Measurements from ENCODE around the gene RIPPLY1. TPM values are rescaled to one million over a fixed set of nuclear protein-coding genes. Genes with fewer than 3 reads are reported as not detected.

The RIPPLY1 gene
- total and polyA plus RNA-seq, 8 donors: not detected

- 32 to 70% (median 59%) methylated on average over 2 of the region's 2 CpGs for WGBS, 5 donors
- intact Hi-C loops (cut with DNase I; ENCODE audit: low total_unique reads): no loop called here
- no peak for DNase-seq
- H3K36me3 ChIP-seq: no peaks in the 10 kb centered on the region
- H3K4me3 ChIP-seq: no peak within 1 kb of the TSS
- H3K27ac ChIP-seq: no peak within 1 kb of the TSS
- H3K27me3 ChIP-seq: peaks cover 0 to 14% (median 0%) of the 10 kb centered on the region in 3 donors
- no peaks in the 10 kb centered on the region for H3K4me1 ChIP-seq
- no peaks in the 10 kb centered on the region for H3K9me3 ChIP-seq
- TF ChIP-seq CTCF (IDR thresholded peaks at IDR 0.05) (no peak), EP300 (IDR thresholded peaks at IDR 0.05) (no peak), POLR2AphosphoS5 (IDR thresholded peaks at IDR 0.05) (no peak), POLR2A (IDR thresholded peaks at IDR 0.05) (no peak)
Observed at GRCh38 chrX:106919932-106920452, 16.9 kb upstream of the RIPPLY1 start, which contains the start of gene CLDN2. Gene CLDN2, plus strand, starts transcription at chrX:106920402. Its CDS starts 7,827 bp downstream, at chrX:106928229.

DNA sequence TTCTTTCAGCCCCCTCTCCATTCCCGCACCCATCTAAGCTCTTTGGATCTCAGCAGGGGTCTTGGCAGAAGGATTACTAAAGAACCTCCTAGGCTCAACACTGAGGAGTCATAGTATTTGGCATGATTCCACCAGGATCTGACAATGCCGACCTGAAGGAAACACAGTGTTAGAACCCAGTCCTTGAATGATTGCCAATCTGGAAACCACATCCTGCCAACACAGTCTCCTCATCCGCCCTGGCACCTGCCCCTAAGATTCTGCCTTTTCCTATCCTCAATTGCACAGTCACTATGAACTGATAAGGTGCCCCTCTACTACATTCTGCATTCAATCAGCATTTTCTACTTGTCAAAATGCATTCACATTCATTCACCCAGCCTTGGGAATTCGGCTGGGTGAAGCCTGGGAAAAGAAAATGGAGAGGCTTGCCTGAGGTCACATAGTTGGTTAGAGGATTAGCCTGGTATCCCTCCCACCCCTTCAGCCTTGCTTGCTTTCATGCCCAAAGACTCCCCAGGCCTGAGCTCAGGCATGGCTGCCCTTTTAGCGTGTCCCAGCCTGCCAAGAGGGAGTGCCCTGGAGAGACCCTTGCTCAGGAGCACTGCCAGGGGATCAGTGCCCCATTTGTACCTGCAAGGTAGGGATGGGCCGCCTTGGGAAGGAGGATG, 14.8 kb upstream of the RIPPLY1 start:
- H3K4me3 ChIP-seq: no peak overlapping the region

DNA sequence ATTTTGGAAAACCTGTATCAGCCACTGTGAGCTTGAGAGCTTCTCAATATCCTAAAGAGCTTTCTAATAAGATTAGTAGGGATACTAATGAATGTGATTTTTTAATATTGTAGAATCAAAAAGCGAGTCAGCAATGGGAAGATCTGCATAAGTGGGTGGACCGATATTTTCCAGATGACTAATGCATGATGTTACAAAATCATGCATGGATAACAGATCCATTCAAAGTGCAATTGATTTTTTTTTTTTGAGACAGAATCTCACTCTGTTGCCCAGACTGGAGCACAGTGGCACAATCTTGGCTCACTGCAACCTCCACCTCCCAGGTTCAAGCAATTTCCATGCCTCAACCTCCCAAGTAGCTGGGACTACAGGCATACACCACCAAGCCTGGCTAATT, 9.7 kb upstream of the RIPPLY1 start:
- no peak for TF ChIP-seq POLR2AphosphoS5 (IDR thresholded peaks at IDR 0.05)
- no peak for TF ChIP-seq CTCF (IDR thresholded peaks at IDR 0.05)
- no peak for TF ChIP-seq POLR2A (IDR thresholded peaks at IDR 0.05)
- TF ChIP-seq EP300 (IDR thresholded peaks at IDR 0.05): no peak

More for the DNA sequence above, 14.8 kb upstream of the RIPPLY1 start:
- Histone ChIP-seq H3K4me1 (no peaks in the 10 kb centered on the region), H3K27ac (no peak overlapping the region), H3K36me3 (no peaks in the 10 kb centered on the region), H3K9me3 (no peaks in the 10 kb centered on the region), H3K27me3 (peaks cover 0 to 17% (median 0%) of the 10 kb centered on the region in 3 donors)
- DNase-seq: no peak
- intact Hi-C loops (cut with DNase I; ENCODE audit: low total_unique reads): no loop called here
- TF ChIP-seq POLR2AphosphoS5 (IDR thresholded peaks at IDR 0.05): no peak
- TF ChIP-seq CTCF (IDR thresholded peaks at IDR 0.05): no peak
- no peak for TF ChIP-seq EP300 (IDR thresholded peaks at IDR 0.05)
- no peak for TF ChIP-seq POLR2A (IDR thresholded peaks at IDR 0.05)
- 36 to 58% (median 45%) methylated on average over 6 of the region's 6 CpGs for WGBS, 5 donors

DNA sequence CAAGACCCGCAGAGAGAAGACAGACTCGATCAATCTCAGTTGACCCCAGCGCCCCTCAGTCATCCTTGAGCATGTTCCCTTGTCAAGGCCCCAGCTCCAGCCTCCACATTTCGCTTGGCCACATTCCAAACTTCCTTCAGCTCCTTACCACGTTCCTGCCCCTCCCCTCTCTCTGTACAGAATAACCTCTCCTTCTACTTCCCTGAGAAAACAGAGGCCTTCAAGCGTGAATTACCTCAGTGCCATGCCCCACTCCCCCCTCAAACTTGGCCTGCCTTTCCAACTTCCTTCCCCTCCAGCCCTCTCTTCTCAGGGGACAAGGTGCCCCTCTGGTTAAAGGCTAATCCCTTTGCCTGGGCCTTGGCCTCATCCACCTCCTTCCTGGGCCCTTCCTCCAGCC, 3.2 kb upstream of the RIPPLY1 start:
- intact Hi-C loops (cut with DNase I; ENCODE audit: low total_unique reads): no loop called here
- Histone ChIP-seq H3K27me3 (peaks cover 0 to 7% (median 0%) of the 10 kb centered on the region in 3 donors), H3K4me3 (no peak overlapping the region), H3K4me1 (no peaks in the 10 kb centered on the region), H3K27ac (no peak overlapping the region), H3K9me3 (no peaks in the 10 kb centered on the region), H3K36me3 (no peaks in the 10 kb centered on the region)
- DNase-seq: peak in 1 of 2 donors; percentile 79
- 40 to 51% (median 47%) methylated on average over 6 of the region's 6 CpGs for WGBS, 5 donors
- TF ChIP-seq CTCF (IDR thresholded peaks at IDR 0.05) (no peak), POLR2AphosphoS5 (IDR thresholded peaks at IDR 0.05) (no peak), POLR2A (IDR thresholded peaks at IDR 0.05) (no peak), EP300 (IDR thresholded peaks at IDR 0.05) (no peak)

More for the DNA sequence above, 9.7 kb upstream of the RIPPLY1 start:
- Histone ChIP-seq H3K27me3 (peaks cover 0 to 4% (median 0%) of the 10 kb centered on the region in 3 donors), H3K36me3 (no peaks in the 10 kb centered on the region), H3K9me3 (no peaks in the 10 kb centered on the region), H3K27ac (no peak overlapping the region), H3K4me1 (no peaks in the 10 kb centered on the region), H3K4me3 (no peak overlapping the region)
- intact Hi-C loops (cut with DNase I; ENCODE audit: low total_unique reads): no loop called here
- DNase-seq: no peak
- WGBS, 5 donors: 65 to 83% (median 72%) methylated on average over 2 of the region's 2 CpGs

Measured in stomach (tissue), 9 donors.